GM20000 (cell line): ENCODE data around the gene CARS2.
"Not testable (repeated sequence)": the region's sequence is repeated elsewhere in the genome, so short reads cannot be mapped to it uniquely, and the experiment has no call there.

Source experiments
- DNase-seq: peaks from one replicate; pipeline ENCODE4 v3.0.0; 2012; ENCODE audit warnings: low spot score
- TF ChIP-seq, protein P1 (sequence below): IDR thresholded peaks from 2 replicates; pipeline ENCODE4 v1.5.1; 2012; ENCODE audit warnings: mild to moderate bottlenecking, control low read depth; ENCODE audit errors: extremely low read depth, missing control alignments

The CARS2 gene

DNA sequence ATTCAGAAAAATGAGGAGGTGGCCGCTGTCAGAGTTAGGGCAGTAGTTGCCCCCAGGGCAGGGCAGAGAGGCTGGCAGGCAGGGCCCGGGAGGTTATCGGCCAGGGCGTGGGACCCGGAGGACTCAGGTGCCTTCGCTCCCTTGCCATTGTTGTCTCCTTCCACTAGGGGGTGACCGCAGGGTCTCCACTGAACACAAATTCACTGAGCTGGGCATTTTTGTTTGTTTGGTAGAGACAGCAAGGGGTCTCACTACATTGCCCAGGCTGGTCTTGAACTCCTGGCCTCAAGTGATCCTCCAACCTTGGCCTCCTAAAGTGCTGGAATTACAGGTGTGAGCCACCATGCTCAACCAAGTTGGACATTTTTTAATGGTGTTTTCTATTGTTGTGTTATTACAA is 25.1 kb downstream of the CARS2 start:
- TF ChIP-seq, protein P1, sequence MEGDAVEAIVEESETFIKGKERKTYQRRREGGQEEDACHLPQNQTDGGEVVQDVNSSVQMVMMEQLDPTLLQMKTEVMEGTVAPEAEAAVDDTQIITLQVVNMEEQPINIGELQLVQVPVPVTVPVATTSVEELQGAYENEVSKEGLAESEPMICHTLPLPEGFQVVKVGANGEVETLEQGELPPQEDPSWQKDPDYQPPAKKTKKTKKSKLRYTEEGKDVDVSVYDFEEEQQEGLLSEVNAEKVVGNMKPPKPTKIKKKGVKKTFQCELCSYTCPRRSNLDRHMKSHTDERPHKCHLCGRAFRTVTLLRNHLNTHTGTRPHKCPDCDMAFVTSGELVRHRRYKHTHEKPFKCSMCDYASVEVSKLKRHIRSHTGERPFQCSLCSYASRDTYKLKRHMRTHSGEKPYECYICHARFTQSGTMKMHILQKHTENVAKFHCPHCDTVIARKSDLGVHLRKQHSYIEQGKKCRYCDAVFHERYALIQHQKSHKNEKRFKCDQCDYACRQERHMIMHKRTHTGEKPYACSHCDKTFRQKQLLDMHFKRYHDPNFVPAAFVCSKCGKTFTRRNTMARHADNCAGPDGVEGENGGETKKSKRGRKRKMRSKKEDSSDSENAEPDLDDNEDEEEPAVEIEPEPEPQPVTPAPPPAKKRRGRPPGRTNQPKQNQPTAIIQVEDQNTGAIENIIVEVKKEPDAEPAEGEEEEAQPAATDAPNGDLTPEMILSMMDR: peak; percentile 17
- no peak for DNase-seq

DNA sequence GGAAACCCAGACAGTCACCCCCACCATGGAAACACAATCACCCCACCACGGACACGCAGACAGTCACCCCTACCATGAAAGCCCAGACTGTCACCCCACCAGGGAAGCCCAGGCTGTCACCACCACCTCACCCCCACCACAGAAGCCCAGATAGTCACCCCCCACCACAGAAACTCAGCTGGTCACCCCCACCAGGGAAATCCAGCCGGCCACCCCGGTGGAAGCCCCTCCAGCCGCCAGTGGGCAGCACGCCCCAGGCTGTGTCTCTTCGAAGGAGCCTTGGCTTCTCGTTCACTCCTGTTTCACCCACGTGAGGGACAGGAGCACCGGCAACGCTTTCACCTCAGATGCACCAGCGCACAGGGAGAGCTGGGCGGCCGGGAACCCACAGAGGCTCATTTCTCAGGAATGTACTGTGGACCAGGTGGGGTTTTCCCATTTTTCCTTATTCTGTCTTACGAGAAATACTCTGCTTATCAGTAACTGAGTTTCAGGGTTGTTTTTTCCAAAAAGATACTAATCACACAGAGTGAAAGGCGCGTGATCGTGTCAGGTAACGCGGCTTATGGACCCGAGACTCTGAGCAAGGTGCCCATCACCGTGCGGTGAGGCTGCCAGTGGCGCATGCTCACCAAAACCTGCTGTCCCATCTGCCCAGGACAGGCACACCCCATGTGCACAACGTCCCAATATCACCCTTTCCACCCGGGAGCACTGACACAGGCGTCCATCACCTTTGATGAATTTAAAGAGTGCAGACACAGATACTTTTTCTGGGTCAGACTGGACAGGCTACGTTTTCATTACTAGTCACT is 28.0 kb downstream of the CARS2 start:
- TF ChIP-seq, protein P1: no peak
- no peak for DNase-seq

DNA sequence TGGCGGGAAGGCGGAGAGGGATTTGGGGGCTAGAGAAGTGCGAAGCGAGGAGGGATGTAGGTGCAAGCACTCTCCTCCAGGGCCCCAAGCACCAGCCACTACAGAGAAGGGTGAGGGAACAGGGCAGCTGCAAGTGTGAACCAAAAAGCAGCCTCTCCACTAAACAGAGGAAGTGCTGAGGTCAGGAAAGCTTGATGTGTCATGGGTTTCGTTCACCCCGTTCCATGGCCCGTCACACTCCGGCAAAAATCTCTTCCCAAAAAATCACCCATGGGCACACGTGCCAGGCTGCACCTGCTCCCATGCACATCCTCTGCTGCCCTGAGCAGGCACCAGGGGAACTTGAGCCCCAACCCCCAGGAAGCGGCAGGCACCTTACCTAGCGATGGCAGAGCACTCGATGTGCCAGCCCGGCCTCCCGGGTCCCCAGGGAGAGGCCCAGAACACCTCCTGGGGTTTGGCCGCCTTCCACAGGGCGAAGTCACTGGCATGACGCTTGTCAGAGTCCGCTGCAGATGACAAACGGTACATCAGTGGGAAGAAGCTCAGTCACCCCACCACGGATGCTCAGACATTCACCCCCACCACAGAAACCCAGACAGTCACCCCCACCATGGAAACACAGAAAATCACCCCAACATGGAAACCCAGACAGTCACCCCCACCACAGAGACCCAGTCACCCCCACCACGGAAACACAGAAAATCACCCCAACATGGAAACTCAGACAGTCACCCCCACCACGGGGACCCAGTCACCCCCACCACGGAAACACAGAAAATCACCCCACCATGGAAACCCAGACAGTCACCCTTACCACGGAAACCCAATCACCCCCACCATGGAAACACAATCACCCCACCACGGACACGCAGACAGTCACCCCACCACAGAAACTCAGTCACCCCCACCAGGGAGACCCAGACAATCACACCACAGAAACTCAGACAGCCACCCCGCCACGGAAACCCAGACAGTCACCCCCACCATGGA is 29.0 kb downstream of the CARS2 start:
- peak; percentile 74 for DNase-seq
- TF ChIP-seq, protein P1: no peak

DNA sequence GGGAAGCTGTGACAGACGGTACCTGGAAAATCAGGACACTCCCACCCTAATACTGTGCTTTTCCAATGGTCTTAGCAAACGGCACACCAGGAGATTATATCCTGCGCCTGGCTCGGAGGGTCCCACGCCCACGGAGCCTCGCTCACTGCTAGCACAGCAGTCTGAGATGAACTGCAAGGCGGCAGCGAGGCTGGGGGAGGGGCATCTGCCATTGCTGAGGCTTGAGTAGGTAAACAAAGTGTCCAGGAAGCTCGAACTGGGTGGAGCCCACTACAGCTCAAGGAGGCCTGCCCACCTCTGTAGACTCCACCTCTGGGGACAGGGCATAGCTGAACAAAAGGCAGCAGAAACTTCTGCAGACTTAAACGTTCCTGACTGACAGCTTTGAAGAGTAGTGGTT is 36.1 kb downstream of the CARS2 start:
- not testable (repeated sequence) for DNase-seq

DNA sequence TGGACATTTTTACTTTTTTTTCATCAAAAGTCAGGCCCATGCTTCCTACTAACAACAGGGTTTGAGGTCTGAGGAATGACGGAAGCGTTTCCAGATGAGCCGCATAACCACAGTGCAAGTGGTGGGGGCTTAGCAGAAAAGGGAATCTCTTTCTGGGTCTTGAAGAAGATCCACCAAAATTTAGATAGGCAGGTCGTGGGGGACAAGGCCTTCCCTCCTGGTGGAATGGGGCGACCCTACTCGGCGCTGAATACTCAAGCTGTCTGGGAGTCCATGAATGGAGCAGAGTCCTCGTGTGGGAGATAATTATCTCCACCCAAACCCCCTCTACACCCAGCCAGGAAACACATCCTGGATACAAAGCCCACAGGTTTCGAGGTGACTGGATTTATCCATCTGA is 36.9 kb downstream of the CARS2 start:
- DNase-seq: no peak
- TF ChIP-seq, protein P1: no peak

DNA sequence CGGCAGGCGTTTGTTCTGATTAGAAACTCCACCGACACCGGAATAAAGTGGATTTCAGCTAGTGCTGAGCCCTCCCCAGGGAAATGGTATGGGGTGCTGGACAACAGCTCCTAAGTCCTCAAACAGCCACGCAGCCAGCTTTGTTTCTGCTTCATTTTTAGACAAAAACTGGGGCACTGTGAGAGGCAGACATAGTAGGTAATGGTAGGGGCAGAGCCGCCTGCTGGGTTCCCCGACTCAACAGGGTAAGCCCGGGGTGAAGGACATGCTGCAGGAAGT is 39.7 kb downstream of the CARS2 start:
- TF ChIP-seq, protein P1: no peak
- no peak for DNase-seq

DNA sequence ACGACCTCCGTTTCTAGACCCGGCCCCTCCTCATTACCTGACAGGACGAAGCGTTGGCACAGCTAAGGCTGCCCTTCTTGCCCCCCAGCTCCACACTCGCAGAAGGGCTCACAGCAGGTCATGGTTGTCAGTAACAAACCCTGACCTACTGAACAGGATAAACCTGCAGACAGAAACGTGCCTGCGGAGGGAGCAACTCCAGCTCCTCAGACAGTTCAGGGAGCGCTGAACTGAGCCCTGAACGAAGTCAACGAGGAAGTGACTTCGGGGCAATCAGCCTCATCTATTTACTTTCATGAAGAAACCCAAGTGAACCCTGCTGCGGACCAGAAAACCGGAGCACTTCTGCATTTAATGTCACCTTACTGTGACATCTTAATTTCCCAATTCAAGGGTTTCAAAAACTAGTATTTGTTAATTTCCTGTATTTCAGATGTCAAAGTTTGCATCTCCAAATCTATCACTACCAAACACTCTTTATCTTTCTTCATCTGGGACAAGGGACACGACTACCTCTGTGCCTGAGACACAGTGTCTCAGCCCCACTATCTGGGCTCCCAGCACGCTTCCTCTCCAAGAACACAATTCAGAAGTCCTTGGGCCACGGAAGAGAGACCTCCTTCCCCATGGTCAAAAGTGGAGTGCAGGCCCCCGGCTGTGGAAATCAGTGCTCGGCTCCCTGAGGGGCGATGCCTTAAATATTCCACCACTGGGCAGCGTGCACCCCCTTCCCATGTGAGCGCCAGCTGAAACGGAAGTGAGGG is 40.2 kb downstream of the CARS2 start:
- TF ChIP-seq, protein P1: no peak
- no peak for DNase-seq
